B cell (primary cell): ENCODE data around the gene NKAIN2. TPM values are rescaled to one million over a fixed set of nuclear protein-coding genes. Genes with fewer than 3 reads are reported as not detected.

Experiments used
- ATAC-seq: fragments of 200-7000 bp; cut with Tn5 transposase; one replicate; pipeline ENCODE4 v1.10.0; 2021; ENCODE audit warnings: low read depth, mild to moderate bottlenecking, moderate number of reproducible peaks, moderate library complexity
- CTCF ChIA-PET: fragments of 350-600 bp; sonication (Branson Sonifier 250); formaldehyde crosslinking; loops from one replicate; lab custom pipeline; 2021; ENCODE audit warnings: antibody characterized with exemption, inconsistent platforms; lab: Charles Lee
- POLR2A ChIA-PET: fragments of 350-600 bp; sonication (Branson Sonifier 250); formaldehyde crosslinking; loops from one replicate; lab custom pipeline; 2021; ENCODE audit warnings: antibody characterized with exemption; lab: Charles Lee
- DNase-seq: peaks from one replicate; pipeline ENCODE4 v3.0.0; 2013
- H2AFZ ChIP-seq: 2 replicates; pipeline ENCODE4 v1.6.1; 2012; ENCODE audit warnings: mild to moderate bottlenecking, low read depth, low read length; ENCODE audit not compliant: insufficient read depth, poor library complexity, severe bottlenecking
- H3K27ac ChIP-seq, 2 donors: 1 replicate in 1 of 2; 2 replicates in 1 of 2; pipeline ENCODE4 v1.5.1; 2012 to 2013; ENCODE audit warnings: low read length in 2 of 2, mild to moderate bottlenecking in 2 of 2, moderate library complexity in 1 of 2
- H3K27me3 ChIP-seq, 4 experiments: fragments of 200-600 bp in 1 of 4; sonication (generic) in 1 of 4; replicated peaks in 1 of 4; 1 replicate in 2 of 4; 2 replicates in 2 of 4; pipeline versions ENCODE4 v1.6.1 to v1.7.0; 2013 to 2016; ENCODE audit warnings: low read length in 3 of 4, mild to moderate bottlenecking in 2 of 4, mixed read lengths in 1 of 4, moderate library complexity in 1 of 4; ENCODE audit not compliant: insufficient read depth in 4 of 4, control insufficient read depth in 3 of 4; ENCODE audit errors: control extremely low read depth in 1 of 4
- H3K36me3 ChIP-seq, 2 experiments: replicated peaks in 1 of 2; 1 replicate in 1 of 2; 2 replicates in 1 of 2; pipeline versions ENCODE4 v1.6.1 to v1.7.1; 2013; ENCODE audit warnings: low read length in 1 of 2; ENCODE audit not compliant: insufficient read depth in 2 of 2, control insufficient read depth in 1 of 2; ENCODE audit errors: control extremely low read depth in 1 of 2, extremely low read depth in 1 of 2
- H3K4me1 ChIP-seq, 2 donors: fragments of 200-600 bp in 1 of 2; sonication (generic) in 1 of 2; 1 replicate in 1 of 2; 2 replicates in 1 of 2; pipeline versions ENCODE4 v1.5.1 to v1.6.1; 2013 to 2017; ENCODE audit warnings: low read length in 2 of 2; ENCODE audit not compliant: control insufficient read depth in 2 of 2, insufficient read depth in 2 of 2
- H3K4me2 ChIP-seq: replicated peaks from 2 replicates; pipeline ENCODE3; 2012; ENCODE audit warnings: mild to moderate bottlenecking, low read depth, low read length; ENCODE audit not compliant: poor library complexity, severe bottlenecking
- H3K4me3 ChIP-seq, 5 experiments: fragments of 200-600 bp in 1 of 5; sonication (generic) in 1 of 5; 1 replicate in 3 of 5; 2 replicates in 2 of 5; pipeline versions ENCODE4 v1.5.1 to v1.7.0; 2011 to 2016; ENCODE audit warnings: low read length in 4 of 5, mild to moderate bottlenecking in 4 of 5, low read depth in 2 of 5, control low read depth in 1 of 5, moderate library complexity in 1 of 5; ENCODE audit not compliant: insufficient read depth in 1 of 5; ENCODE audit errors: control extremely low read depth in 1 of 5, extremely low read depth in 1 of 5
- H3K79me2 ChIP-seq: fragments of 200-600 bp; sonication (generic); one replicate; pipeline ENCODE4 v1.6.0; 2016; ENCODE audit warnings: low read length; ENCODE audit not compliant: control insufficient read depth, insufficient read depth
- H3K9ac ChIP-seq: fragments of 200-600 bp; sonication (generic); 2 replicates; pipeline ENCODE4 v1.6.1; 2017; ENCODE audit warnings: mild to moderate bottlenecking, low read length, moderate library complexity
- H3K9me3 ChIP-seq, 3 donors: one replicate each; pipeline versions ENCODE4 v1.6.1 to v1.7.1; 2013; ENCODE audit warnings: low read length in 2 of 3; ENCODE audit not compliant: control insufficient read depth in 2 of 3, insufficient read depth in 1 of 3; ENCODE audit errors: control extremely low read depth in 1 of 3
- H4K20me1 ChIP-seq: 2 replicates; pipeline ENCODE4 v1.6.0; 2012; ENCODE audit warnings: mild to moderate bottlenecking, low read length; ENCODE audit not compliant: insufficient read depth, control insufficient read depth, poor library complexity, severe bottlenecking
- H3K27ac Mint-ChIP-seq: one replicate; pipeline ENCODE4 v1.8.0; 2021; ENCODE audit warnings: mixed read lengths
- H3K27me3 Mint-ChIP-seq: one replicate; pipeline ENCODE4 v1.8.0; 2021; ENCODE audit warnings: mixed read lengths
- H3K4me1 Mint-ChIP-seq: one replicate; pipeline ENCODE4 v1.8.0; 2021; ENCODE audit warnings: mixed read lengths
- H3K4me3 Mint-ChIP-seq: one replicate; pipeline ENCODE4 v1.8.0; 2021; ENCODE audit warnings: mixed read lengths
- H3K9me3 Mint-ChIP-seq: one replicate; pipeline ENCODE4 v1.8.0; 2022; ENCODE audit warnings: mixed read lengths; ENCODE audit not compliant: insufficient read depth
- EZH2 ChIP-seq: IDR thresholded peaks from 2 replicates; pipeline ENCODE4 v1.6.1; 2012; ENCODE audit warnings: borderline replicate concordance, low read depth, mild to moderate bottlenecking, moderate library complexity, low read length; ENCODE audit not compliant: insufficient read depth, poor library complexity, severe bottlenecking
- WGBS: methylation state at CpG from one replicate; pipeline ENCODE4 v1.1.5; 2013; ENCODE audit warnings: missing lambda C conversion rate; ENCODE audit not compliant: insufficient coverage; 5-methylcytosine and 5-hydroxymethylcytosine counted together
- intact Hi-C: fragments of 100-400 bp; cut with micrococcal nuclease; formaldehyde crosslinking; loops from one replicate; pipeline ENCODE4 v1.10.0; 2022
- polyA plus RNA-seq: library from polyadenylated mRNA; depleted of rRNA; stranded (reverse); fragments of >200 nt; gene quantifications from 2 replicates; pipeline ENCODE4 v1.2.3, GENCODE V29; 2012
- total RNA-seq, 2 donors: library from RNA; stranded (reverse); fragments of 120-200 nt in 1 of 2; gene quantifications; 1 replicate in 1 of 2; 2 replicates in 1 of 2; pipeline versions ENCODE4 v1.2.3 to v1.2.4, GENCODE V29; 2013 to 2022
- TF ChIP-seq, protein P1 (sequence below): fragments of 200-600 bp; IDR thresholded peaks from one replicate; pipeline ENCODE4 v1.8.0; 2022; ENCODE audit warnings: antibody characterized with exemption, mild to moderate bottlenecking

The NKAIN2 gene
- total and polyA plus RNA-seq, 2 donors (not counting 1 experiment from before 2014, with no cell fraction given): not detected

- Histone ChIP-seq H3K4me2 (no peak overlapping the region), H3K27me3 (no peaks in the 10 kb centered on the region), H3K36me3 (no peaks in the 10 kb centered on the region), H3K9ac (no peak overlapping the region), H3K27ac (no peak overlapping the region), H3K79me2 (no peaks in the 10 kb centered on the region), H3K4me1 (no peaks in the 10 kb centered on the region), H4K20me1 (no peaks in the 10 kb centered on the region), H3K4me3 (no peak overlapping the region), H3K9me3 (no peaks in the 10 kb centered on the region), H2AFZ (no peak overlapping the region)
- Mint-ChIP-seq H3K27ac (no peak overlapping the region), H3K4me1 (no peaks in the 10 kb centered on the region), H3K9me3 (peaks cover 4% of the 10 kb centered on the region), H3K4me3 (no peak overlapping the region), H3K27me3 (no peaks in the 10 kb centered on the region)
- no CpG with 5 or more reads among the region's 1 CpG for WGBS
- POLR2A ChIA-PET: no interaction called here
- ATAC-seq: no peak
- TF ChIP-seq EZH2: no peak
- TF ChIP-seq, protein P1, sequence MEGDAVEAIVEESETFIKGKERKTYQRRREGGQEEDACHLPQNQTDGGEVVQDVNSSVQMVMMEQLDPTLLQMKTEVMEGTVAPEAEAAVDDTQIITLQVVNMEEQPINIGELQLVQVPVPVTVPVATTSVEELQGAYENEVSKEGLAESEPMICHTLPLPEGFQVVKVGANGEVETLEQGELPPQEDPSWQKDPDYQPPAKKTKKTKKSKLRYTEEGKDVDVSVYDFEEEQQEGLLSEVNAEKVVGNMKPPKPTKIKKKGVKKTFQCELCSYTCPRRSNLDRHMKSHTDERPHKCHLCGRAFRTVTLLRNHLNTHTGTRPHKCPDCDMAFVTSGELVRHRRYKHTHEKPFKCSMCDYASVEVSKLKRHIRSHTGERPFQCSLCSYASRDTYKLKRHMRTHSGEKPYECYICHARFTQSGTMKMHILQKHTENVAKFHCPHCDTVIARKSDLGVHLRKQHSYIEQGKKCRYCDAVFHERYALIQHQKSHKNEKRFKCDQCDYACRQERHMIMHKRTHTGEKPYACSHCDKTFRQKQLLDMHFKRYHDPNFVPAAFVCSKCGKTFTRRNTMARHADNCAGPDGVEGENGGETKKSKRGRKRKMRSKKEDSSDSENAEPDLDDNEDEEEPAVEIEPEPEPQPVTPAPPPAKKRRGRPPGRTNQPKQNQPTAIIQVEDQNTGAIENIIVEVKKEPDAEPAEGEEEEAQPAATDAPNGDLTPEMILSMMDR: no peak
- CTCF ChIA-PET: interaction anchor here (0.5 kb wide), 1 partner anchor 895 kb away, joined by 3 read pairs; no protein-coding TSS in a partner anchor
- DNase-seq: no peak
- intact Hi-C loops: no loop called here
Measured at GRCh38 chr6:124119596-124119995, 315.9 kb downstream of the NKAIN2 start.

DNA sequence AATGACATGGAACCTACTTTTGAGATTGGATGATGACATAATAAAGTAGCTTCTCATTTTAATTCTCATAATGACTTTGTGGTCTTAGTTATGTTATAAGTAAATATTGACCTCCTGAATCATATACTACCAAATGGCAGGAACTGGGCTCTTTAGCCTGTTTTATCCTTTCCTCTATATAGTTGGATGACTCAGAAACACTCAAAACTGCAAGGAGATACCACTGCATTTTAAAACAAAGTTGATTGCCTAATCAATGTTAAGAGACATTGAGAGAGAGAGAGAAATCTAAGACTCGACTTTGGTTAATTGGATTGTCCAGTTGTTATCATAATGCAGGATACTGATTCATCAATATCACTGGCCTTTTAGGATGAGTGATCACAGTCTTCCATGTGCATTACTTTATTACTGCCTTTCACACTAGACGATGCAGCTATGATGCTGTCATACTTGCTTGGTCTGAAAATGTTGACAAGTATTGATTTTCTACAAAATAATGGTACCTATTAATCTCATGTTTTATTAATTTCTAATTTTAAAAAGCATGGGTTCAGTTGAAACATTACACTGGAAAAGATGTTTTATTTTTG, 320.0 kb downstream of the NKAIN2 start:
- ATAC-seq (no peak), DNase-seq (no peak)
- Mint-ChIP-seq H3K4me3 (no peak overlapping the region), H3K4me1 (no peaks in the 10 kb centered on the region), H3K27ac (no peak overlapping the region), H3K9me3 (peaks cover 9% of the 10 kb centered on the region), H3K27me3 (no peaks in the 10 kb centered on the region)
- H3K4me2 ChIP-seq: no peak overlapping the region
- ChIA-PET CTCF (no interaction called here), POLR2A (no interaction called here)
- no peak overlapping the region for H3K9ac ChIP-seq
- no CpG with 5 or more reads among the region's 2 CpGs for WGBS
- H4K20me1 ChIP-seq: no peaks in the 10 kb centered on the region
- no peaks in the 10 kb centered on the region for H3K27me3 ChIP-seq
- no peak overlapping the region for H2AFZ ChIP-seq
- H3K4me1 ChIP-seq: no peaks in the 10 kb centered on the region
- TF ChIP-seq, protein P1: no peak
- TF ChIP-seq EZH2: no peak
- H3K4me3 ChIP-seq: no peak overlapping the region
- H3K36me3 ChIP-seq: no peaks in the 10 kb centered on the region
- H3K9me3 ChIP-seq: no peaks in the 10 kb centered on the region
- intact Hi-C loops: no loop called here
- no peaks in the 10 kb centered on the region for H3K79me2 ChIP-seq
- H3K27ac ChIP-seq: no peak overlapping the region
